Omental fat pad (tissue), 4 donors: ENCODE data around the gene RASGEF1C. TPM values are rescaled to one million over a fixed set of nuclear protein-coding genes. Genes with fewer than 3 reads are reported as not detected.

Experiments used
- ATAC-seq: fragments of 150-250 bp; one replicate; pipeline ENCODE4 v1.9.1; 2016; ENCODE audit warnings: mild to moderate bottlenecking, moderate library complexity; ENCODE audit not compliant: low FRiP score
- DNase-seq: peaks from one replicate; pipeline ENCODE4 v3.0.0-alpha.2; 2019; ENCODE audit warnings: low spot score
- total RNA-seq, 4 donors: library from RNA; depleted of rRNA; stranded (reverse); fragments of >200 nt; gene quantifications; one replicate each; pipeline ENCODE4 v1.1.0, GENCODE V29; 2016
- TF ChIP-seq, protein P1 (sequence below), 3 donors: fragments of 450-650 bp; IDR thresholded peaks; one replicate each; pipeline ENCODE4 v1.5.1; 2016 to 2017; ENCODE audit warnings: antibody characterized with exemption in 3 of 3, mild to moderate bottlenecking in 3 of 3, moderate library complexity in 2 of 3

Gene RASGEF1C
- total RNA-seq, 4 donors from 2014 or later, result 0.37 to 8.5 TPM; not detected in 2

DNA sequence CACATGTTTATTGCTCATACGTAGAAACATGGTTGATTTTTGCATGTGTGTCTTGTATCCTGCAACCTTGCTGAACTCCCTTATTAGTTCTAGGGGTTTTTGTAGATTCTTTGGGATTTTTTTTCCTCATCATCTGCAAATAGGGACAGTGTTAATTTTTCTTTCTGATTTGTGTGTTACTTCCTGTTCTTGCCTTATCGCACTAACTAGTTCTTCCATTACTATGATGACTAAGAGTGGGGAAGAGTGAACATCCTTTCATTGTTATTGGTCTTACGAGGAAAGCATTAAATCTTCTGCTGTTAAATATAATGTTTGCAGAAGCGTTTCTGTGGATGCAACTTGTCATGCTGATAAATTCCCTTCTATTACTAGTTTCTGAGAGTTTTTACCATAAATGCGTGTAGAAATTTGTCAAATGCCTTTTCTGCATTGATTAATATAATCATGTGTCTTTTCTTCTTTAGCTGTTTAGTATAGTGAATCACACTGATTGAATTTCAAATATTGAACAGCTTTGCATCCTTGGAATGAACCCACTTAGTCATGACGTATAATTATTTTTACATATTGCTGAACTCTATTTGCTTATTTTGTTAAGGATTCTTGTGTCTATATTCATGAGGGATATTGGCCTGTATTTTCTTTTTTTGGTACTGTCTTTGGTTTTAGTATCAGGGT lies 105.4 kb downstream of the RASGEF1C start:
- ATAC-seq (no peak), DNase-seq (no peak)
- TF ChIP-seq, protein P1, sequence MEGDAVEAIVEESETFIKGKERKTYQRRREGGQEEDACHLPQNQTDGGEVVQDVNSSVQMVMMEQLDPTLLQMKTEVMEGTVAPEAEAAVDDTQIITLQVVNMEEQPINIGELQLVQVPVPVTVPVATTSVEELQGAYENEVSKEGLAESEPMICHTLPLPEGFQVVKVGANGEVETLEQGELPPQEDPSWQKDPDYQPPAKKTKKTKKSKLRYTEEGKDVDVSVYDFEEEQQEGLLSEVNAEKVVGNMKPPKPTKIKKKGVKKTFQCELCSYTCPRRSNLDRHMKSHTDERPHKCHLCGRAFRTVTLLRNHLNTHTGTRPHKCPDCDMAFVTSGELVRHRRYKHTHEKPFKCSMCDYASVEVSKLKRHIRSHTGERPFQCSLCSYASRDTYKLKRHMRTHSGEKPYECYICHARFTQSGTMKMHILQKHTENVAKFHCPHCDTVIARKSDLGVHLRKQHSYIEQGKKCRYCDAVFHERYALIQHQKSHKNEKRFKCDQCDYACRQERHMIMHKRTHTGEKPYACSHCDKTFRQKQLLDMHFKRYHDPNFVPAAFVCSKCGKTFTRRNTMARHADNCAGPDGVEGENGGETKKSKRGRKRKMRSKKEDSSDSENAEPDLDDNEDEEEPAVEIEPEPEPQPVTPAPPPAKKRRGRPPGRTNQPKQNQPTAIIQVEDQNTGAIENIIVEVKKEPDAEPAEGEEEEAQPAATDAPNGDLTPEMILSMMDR (IDR thresholded peaks at IDR 0.05), result no peak

DNA sequence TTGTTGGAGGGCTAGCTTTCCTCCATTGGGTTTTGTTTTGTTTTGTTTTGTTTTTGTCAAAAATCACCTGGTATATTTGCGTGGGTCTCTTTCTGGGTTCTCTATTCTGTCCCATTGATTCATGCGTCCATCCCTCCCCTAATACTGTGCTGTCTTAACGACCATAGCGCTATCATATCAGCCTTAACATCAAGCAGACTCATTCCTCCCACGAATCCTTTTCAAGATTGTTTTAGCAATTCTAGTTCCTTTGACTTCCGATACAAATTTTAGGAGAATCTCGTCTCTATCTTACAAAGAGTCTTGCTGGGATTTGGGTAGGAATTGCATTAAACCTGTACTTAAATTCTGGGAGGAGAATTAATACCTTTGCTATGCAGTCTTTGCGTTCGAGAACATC lies 106.4 kb downstream of the RASGEF1C start:
- DNase-seq, result no peak
- TF ChIP-seq, protein P1 (IDR thresholded peaks at IDR 0.05), result no peak
- ATAC-seq, result no peak

DNA sequence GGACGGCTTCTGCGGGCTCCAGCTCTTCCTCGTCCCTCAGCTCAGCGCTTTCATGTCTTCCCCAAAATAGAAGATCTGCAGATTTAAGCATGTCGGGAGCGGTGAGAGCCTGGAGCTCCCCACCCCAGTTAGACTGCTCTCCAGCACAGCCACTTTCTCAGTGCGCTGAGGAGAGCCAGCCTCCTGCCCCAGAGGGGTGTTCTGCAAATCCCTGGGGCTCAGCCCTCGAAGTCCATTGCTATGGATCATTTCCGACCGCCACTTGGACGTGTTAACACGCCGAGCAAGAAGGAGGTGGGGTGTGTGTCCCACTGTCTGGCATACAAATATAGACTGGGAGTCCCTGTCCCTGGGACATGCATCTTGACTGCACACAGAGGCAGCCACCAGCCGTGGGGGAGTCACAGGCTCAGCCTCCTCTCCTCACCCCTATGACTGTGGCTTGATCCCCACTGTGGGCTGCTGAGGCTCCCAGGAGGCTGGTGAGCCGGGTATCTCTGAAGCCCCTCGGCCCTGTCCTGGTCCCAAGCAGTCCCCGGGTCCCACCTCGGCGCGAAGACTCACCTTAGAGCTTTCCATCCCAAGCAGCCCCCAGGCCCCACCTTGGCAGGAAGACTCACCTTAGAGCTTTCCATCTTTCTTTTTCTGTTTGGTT lies 107.4 kb downstream of the RASGEF1C start:
- ATAC-seq (no peak), DNase-seq (no peak)
- TF ChIP-seq, protein P1 (IDR thresholded peaks at IDR 0.05), result no peak

DNA sequence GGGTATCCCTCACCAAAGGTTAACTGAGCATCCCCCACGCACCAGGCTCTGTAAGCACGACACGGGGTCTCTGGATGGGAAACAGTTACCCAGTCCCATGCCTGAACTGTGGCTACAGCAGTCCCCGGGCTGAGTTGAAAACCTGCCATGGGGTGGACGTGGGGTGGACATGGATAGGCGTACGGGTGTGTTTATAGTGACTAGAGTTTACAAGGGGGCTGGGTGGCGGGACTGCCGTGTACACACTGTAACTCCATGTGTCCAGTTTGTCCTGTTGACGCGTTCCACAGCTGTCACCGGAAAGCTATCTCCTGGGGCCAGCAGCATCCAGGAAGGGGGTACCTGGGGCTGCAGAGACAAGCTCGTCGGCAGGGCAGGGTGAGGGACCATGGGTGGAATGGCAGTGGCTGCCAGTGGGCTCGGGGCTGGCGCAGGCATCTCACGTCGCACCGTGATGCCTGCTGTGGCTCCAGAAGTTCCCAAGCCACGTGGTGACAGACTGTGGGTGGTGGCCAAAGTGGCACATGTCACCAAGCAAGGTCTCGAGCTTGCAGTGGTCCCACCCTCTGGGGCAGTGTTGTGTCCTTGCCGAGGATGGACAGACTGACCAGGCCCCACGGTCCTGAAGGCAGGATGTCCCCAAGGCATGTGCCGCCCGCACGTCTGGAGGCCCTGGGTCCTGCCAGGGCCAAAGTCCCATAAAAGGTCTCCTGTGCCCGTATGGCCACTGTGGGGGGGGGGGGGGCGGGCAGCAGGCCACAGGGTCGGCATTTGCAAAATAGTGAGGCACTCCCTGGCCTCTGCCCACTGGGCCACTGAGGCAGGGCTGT lies 108.2 kb downstream of the RASGEF1C start:
- ATAC-seq (no peak), DNase-seq (no peak)
- TF ChIP-seq, protein P1 (IDR thresholded peaks at IDR 0.05), result no peak

DNA sequence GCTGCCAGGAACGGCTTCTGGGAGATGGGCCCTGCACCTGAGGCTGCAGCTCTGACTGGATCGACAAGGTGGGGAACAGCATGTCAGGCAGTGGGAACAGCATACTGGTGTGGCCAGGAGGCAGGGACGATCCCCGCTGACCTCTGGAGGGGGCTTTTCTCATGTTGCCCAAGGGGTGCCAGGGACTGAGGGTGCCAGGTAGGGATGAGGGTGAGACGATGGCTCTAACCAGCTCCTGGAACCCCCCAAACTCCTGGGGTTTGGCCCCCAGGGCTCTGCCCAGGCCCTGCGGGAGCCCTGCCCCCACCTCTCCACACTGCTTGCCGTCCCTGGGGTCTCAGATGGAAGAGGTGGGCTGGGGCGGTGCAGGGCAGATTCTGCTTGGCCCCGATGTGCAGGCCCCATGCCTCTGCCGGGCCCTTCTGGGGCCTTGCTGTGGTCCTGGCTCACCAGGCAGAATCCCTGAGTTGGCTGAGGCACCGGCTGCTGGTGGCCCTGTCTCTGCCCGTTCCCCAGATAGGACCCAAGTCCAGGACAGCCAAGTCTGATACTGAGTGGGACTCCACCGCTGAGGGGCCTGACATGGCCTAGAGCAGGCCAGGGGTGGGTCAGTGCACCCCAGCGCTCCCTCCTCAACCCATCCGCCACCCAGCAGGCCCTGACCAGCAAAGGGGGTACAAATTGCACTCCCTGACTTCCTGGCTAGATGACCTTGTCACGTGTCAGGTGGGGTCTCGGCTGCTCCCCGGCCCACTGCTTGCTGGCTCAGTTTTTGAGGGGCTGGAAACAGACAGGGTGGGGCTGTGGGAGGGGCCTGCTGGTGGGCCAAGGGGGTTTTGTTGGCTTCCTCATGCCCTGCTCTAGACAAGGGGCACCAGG lies 109.0 kb downstream of the RASGEF1C start:
- ATAC-seq (no peak), DNase-seq (no peak)
- TF ChIP-seq, protein P1 (IDR thresholded peaks at IDR 0.05), result no peak

DNA sequence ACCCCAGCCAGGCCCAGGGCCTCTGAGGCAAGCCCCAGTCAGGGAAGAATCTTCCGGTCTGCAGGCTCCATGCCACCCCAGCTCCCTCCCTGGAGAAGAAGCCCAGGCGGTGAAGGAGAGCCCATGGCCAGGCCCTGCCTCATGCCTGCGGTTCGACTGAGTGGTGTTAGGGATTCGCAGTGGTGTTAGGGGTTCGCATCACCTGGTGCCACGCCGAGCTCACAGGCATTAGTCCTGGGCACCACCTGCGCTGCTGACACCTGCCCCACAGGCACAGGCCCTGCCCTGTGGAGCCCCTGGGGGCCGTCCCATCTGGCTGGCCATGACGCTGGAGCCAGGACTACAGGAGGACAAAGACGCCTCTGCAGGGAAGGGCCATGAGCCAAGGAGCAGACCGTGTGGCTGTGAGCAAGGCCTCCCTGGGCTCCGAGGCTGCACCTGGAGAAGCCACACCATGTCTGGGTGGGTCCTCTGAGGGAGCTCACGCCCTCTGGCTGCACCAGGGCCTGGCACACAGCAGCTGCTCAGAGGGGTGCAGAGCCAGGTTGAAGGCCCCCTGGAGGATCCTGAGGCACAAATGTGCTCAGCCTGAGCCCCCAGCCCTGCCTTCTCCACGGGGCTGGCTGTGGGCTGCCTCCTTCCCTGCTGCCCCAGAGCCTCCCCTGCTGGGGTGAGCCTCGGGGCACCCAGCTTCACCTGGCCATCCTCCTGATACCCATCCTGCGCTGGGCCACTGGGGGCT lies 109.8 kb downstream of the RASGEF1C start:
- DNase-seq (no peak), ATAC-seq (no peak)

More for the DNA sequence above, 109.8 kb downstream of the RASGEF1C start:
- TF ChIP-seq, protein P1 (IDR thresholded peaks at IDR 0.05), result no peak
